GM21515 (cell line): ENCODE results near the gene EPS15.
"Not testable (repeated sequence)": the region's sequence is repeated elsewhere in the genome, so short reads cannot be mapped to it uniquely, and the experiment has no call there.

Experiments
- ATAC-seq: cut with Tn5 transposase; IDR thresholded peaks from one replicate; pipeline ENCODE4 v1.9.1; 2021; ENCODE audit not compliant: unreplicated experiment

EPS15 gene

DNA sequence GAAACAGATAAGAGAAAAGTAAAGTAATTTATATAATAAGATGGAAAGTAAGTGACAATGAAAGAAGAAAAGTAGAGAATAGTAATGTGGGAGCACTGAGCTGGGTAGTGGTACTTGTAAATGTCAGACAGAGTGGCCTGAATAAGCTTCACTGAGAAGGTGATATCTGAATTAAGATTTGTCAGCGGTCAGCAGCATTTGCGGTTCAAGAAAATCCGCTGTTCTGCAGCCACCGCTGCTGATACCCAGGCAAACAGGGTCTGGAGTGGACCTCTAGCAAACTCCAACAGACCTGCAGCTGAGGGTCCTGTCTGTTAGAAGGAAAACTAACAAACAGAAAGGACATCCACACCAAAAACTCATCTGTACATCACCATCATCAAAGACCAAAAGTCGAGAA, 132.8 kb downstream of the EPS15 start:
- ATAC-seq, result not testable (repeated sequence)

DNA sequence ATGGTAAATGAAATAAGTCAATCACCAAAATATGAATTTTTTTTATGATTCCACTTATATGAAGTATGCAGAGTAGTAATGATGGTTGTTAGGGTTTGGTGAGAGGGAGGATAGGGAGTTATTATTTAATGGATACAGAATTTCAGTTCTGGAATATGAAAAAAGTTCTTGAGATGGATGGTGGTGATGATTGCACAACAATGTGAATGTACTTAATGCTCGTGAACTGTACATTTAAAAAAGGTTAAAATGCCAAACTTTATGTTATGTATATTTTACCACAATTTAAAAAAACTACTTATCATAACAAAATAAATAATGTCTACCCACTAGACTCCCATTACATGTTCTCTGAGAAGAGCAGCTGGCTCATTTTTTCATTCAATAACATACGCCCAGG, 133.3 kb downstream of the EPS15 start:
- no peak for ATAC-seq

DNA sequence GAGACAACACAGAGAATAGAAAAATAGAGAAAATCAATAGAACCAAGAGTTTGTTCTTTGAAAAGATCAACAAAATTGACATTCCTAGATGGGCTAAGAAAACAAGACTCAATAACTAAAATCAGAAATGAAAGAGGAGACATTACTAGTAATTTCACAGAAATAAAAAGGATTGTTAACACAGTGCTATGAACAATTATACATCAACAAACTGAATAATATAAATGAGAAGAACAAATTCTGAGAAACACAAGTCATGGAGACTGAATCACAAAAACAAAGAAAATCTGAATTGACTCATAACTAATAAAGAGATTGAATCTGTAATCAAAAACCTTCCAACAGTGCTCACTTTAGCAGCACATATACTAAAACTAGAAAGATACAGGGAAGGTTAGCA, 137.1 kb downstream of the EPS15 start:
- ATAC-seq, result no peak

DNA sequence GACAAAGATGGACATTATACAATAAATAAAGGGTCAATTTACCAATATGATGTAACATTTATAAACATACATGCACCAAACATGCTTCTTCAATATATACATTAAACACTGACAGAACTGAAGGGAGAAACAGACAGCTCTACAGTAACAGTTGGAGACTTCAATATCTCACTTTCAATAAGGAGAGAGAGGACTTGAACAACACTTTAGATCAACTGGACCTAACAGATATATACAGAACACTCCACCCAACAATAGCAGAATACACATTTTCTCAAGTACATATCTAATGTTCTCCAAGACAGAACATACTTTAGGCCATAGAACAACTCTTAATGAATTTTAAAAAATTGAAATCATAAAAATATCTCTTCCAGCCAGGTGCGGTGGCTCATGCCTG, 138.1 kb downstream of the EPS15 start:
- no peak for ATAC-seq

DNA sequence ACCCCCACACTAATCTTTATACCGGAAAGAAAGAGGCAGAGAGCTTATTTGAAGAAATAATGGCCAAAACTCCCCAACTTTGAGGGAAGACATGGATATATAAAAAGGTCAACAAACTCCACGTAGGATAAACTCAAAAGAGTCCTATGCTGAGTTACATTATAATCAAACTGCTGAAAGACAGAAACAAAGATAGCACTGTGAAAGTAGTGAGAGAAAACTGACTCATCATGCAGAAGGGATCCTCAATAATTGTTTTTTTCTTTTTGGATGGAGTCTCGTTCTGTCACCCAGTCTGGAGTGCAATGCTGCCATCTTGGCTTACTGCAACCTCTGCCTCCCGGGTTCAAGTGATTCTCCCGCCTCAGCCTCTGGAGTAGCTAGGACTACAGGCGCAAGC, 140.2 kb downstream of the EPS15 start:
- no peak for ATAC-seq

DNA sequence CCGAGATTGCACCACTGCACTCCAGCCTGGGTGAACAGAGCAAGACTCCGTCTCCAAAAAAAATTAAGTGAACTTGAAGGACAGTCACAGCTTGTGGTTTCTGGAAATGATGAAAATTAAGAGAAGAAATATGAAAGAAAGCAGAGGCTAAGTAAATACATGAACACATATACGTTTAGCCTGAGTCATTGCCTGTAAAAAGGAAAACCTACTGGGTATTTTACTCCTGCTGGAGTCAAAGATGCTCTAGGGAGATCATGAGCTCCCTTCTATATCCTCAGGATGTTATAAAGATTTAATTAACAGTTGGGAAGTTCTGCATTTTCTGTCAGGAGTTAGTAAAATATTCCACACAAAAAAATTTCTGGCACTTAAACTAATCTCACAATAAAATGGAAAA, 145.2 kb downstream of the EPS15 start:
- ATAC-seq, result no peak

DNA sequence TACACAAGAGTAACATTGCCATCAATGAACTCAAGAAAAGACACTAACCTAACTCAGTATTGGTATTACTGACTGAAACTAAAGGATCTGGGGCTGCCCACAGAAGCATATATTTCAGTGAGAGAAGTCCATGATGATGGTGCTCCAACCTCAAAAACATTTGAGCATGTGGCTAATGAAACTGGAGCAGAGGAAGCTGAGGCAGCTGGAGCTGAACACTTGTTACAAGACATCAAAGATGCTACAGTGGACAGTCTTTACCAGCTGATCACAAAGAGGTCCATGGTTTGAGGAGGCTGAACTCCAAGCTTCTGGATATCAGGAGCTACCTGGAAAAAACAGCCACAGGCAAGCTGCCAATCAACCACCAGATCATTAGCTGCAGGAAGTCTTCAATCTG, 146.5 kb downstream of the EPS15 start:
- ATAC-seq, result no peak

DNA sequence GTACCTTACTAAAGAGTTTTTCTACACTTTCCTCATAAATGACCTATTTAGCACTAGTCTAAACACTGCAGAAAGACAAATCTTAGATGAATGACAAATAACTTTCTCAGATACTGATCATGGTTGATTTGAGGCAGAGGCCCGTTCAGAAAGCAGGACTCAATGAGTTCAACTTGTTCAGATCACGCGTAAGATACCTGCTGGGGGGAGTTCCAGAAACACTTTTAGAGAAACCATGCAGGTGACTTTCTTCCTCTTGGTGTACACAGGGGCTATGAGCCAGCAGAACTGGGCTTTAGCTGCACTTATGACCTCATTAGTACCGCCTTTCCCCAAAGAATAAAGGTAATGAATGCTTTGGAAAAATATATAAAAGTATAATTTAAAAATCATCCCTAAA, 149.9 kb downstream of the EPS15 start:
- no peak for ATAC-seq

DNA sequence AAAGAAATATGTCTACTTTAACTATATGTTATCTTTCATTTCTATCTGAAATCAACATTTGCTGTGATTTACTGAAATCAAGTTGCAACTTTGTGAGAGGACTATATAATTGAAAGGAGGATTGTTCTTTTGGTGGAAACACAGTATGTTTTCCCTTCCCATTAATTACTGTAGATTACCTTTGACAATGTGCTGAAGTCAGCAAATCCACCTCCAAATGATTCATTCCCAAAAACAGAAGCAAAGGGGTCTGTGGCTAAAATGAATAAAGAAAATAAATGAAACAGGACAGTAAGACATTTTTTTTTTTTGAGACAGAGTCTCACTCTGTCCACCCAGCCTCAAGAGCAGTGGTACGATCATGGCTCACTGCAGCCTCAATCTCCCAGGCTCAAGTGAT, 153.3 kb downstream of the EPS15 start:
- ATAC-seq, result no peak

DNA sequence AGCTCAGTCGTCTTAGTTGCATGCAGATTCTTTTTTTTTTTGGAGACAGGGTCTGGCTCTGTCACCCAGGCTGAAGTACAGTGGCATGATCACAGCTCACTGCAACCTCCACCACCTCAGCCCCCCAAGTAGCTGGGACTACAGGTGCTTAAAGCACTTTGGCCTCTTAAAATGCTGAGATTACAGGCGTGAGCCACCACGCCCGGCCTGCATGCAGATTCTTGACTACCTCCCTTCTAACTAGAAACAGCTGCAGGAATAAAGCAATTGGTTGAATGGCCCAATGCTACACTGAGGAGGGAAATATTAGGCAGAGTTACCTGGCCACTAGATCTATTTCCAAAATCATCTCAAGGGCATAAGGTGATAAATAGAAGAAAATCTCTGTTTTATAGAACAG, 159.2 kb downstream of the EPS15 start:
- no peak for ATAC-seq

DNA sequence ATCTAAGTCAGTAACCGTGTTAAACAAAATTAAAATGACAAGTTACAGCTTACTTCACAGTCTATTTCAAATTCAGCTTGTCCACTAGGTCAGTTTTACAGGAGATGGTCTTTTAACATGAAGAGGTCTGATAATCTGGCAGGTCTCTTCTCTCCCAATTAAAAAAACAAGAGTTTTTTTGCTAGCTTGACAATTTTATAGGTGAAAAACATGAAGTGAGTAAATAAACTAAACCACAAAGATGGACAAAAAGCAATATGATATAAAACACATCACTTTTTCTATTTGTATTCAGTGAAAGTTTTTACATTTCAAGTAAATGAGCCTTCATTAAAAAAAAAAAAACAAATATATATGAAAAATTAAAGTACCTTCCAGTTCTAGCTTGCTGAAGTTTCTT, 163.7 kb downstream of the EPS15 start:
- no peak for ATAC-seq

DNA sequence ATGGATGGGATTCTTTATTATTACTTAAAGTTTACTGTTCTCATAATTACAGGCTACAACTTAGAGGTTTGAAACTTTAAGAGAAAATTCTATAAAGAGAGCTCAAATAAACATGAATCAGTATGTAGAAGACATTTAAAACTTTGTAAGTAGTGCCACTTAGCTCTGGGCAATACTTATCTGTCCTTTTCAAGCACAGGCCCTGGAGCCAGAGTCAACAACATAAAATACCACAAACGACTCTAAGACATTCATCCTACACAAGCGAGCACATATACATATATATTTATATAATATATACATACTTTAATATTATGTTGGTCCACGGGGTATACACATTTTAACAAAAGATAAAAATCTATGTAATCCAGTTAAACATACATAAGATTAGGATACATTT, 164.7 kb downstream of the EPS15 start:
- no peak for ATAC-seq

DNA sequence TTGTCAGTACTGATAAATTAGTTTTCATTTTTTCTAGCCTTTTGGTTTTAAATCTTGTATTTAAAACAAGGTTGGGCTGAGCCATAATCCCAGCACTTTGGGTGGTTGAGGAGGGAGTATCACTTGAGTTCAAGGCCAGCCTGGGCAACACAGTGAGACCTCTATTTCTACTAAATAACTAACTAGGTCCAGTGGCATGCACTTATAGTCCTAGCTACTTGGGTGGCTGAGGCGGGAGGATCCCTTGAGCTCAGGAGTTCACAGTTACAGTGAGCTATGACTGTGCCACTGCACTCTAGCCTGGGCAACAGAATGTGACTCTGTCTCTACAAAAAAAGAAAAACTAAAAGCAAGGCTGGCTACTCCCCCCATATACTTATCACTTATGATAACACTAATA, 167.2 kb downstream of the EPS15 start:
- ATAC-seq, result no peak

DNA sequence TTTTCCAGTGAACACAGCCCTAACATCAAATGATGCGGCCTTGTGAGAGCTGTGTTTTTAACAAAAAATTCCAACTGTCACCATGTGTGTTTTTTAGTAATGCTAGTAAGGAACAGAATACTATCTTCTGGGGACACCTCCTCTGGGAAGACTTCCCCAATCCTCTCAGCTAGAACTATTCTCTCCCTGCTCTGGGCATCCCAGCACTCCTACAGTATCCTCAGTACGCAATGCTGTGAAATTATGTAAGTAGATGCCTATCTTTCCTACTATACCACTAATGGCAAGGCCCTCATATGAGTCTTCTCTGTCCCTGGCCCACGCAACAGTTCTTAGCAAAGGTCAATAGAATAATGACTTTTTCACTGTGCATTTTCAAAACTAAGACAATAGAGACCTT, 169.2 kb downstream of the EPS15 start:
- ATAC-seq, result no peak

DNA sequence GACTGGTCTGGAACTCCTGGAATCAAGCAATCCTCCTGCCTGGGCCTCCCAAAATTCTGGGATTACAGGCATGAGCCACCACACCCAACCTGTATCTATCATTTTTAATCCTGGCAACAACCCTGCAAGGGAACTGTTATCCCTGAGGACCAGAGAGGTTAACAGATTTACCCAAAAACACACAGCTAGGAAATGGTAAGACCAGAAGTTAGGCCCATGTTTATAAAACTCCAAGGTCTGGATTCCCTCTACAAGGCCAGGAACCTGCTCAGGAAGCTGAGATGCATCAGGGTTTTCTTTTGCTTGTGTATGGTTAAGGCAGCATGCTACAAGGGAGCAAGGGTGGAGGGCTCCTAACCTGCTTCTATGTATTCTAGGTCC, 170.9 kb downstream of the EPS15 start:
- no peak for ATAC-seq

DNA sequence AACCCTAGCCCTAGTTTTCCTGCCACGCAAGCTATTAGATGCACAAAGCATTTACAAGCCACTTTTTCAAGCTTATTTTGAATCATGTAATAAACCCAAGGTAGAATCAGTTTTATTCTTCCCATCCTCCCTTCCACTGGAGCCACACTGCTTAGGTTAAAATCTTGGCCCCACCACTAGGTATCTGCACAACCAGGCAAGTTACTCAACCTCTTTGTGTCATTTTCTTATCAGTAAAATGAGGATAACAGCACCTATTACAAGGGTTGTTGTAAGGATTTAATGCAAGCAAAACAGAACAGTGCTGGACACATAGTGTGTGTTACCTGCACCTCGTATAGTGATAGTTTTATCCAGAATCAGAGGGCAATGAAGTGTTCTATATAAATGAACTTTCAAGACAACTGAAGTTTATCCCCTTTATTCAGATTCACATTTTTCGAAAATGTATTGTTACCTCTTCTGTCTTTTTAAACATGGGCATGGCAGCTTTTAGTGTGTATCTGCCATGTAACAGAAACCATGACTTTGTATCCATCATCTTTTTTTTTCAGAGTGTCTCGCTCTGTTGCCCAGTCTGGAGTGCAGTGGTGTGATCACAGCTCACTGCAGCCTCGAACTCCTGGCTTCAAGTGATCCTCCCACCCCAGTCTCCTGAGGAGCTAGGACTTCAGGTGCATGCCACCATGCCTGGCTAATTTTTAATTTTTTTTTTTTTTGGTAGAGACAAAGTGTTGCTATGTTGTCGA, 171.5 kb downstream of the EPS15 start:
- ATAC-seq, result no peak

DNA sequence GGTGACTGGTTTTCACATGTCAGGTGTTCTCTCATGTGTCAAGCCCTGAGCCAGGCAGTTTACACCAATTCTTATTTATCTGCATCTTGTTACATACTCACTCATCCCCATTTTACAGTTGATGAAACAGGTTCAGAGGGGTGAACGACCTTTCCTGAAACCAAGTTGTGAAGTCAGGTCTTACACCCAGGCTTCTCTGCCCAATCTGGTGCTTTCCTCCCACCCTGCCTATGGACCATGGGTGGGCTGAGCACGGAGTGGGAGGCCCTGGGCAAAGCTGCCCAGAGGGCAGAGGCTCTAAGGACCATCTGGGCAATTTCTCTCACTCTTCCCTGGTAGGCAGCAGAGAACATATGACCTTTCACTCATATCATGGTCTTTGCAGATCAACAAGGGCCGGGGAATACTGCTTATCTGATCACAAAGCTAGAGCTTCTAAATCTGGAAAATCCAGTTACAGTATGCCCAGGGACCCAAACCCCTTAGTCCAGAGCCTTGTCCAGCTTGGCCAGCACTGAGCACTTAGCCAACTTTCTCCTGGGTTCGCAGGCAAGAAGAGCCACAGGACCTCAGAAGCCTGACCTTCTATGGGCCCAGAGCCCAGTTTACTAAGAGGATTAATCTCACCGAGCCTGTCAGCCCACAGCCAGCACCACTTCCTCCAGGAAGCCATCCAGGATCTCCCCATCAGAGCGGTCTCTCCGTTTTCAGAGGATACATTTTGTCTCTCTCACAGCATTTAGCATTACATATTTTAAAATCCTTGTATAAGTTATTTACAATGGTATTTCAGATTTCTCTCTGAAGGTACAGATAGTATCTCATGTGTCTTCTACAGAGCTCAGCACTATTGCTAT, 172.8 kb downstream of the EPS15 start:
- ATAC-seq, result no peak

DNA sequence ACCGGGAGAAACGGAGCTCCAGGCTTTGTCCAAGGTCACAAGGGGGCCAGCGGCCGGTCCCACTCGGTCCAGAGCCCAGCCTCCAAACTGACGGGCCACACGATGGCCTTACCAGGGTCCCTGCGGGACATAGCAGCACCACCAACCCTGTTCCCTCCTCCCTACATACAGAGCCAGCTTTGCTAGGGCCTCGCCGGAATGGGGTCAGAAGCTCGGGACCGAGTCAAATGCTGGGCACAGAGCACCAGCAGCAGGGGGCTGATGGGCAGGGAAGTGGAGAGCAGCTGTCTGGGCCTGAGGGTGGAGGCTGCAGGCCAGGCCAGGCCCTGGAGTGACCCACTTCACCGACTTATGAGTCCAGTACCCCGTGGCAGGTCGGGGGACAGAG, 173.8 kb downstream of the EPS15 start:
- ATAC-seq, result no peak

DNA sequence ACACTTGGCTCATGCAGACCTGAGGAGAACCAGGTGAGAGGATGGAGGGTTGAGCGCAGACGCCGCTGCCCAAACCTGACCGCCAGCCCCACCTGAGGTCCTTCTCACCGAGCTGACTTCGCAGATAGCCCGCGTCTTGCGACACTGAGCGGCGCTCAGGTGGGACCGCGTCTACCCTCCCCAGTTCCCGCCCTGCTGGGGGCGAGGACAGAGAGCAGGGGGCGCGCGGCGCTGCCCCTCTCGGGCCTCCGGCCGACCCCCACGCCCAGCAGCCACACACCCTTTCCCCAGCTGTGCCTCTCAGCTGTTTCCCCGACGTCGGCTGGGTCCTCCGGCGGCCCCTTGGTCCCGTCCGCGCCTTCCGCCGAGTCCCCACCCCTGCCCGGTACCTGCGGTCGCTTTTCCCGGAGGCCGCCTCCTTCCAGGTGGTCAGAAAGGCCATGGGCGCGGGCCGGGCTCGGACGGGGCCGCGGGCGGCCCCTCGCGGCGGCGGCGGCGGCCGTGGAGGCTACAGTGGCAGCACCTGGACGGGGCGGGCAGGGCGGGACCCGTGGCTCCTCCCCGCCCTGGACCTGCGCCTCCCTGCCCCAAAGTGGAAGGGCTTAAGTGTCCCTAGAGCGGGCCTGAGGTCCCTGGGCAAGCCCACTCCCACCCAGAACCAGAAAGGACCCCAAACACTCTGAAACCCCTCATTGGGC, 174.3 kb downstream of the EPS15 start:
- no peak for ATAC-seq

DNA sequence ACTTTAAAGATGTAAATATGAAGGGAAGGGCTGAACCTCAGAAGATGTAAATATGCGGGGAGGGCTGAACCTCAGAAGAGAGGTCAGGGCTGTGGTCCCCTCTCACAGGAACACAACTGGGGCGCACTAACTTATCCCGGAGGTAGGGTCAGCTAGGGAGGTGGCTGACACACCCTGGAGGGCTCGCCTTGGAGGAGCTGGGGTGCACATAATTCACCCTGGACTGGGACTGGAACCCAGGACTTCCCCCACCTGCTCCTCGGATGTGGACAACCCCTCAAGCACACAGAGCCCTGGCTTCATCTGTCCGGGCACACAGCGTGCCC, 174.8 kb downstream of the EPS15 start:
- no peak for ATAC-seq

DNA sequence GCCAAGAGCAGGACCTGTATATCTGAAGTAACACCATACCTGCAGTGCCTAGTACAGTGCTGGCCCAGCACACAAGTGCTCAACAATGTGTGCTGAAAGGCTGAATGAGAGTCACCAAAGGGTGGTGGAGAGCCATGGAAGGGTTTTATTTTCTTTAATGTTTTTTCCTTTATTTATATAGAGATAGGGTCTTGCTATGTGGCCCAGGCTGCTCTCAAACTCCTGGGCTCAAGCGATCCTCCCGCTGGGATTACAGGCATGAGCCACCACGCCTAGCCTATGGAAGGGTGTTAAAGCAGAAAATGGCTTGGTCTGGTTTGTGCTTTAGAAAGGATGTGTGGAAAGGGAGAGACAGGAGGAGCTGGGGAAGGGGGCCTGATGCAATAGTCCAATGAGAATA, 175.4 kb downstream of the EPS15 start:
- no peak for ATAC-seq

DNA sequence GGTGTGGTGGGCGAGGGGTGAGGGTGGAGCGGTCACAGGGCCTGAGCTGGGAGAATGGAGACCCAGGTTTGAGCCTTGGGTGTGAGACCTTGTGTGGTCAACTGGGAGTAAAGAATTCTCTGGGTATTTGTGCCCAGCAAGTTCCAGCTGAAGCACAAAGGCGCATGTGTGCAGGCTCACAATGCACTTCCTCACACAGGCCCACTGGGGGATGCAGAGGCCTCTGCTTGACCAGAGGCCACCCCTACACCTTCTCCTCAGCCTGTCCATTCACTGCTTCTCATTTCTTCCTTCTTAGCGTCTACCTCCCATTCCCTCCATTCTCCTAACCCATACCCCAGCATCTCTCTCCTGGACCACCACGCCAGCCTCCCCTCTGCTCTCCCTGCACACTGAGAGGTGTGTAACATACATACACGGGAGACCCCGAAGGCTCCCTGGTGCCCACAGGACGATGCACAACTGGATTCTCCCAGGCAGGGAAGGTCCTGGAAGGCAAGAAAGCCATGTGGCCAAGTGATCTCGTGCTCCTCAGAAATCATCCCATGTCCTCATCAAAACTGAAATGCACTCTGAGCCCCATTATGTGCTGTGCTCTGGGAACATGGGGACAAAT, 176.4 kb downstream of the EPS15 start:
- no peak for ATAC-seq
